Esophagus muscularis mucosa (tissue), 3 donors: Measurements from ENCODE around the gene SNX19.

ENCODE experiments used
- CTCF ChIP-seq, 3 experiments: fragments of 200-600 bp in 2 of 3; fragments of 450-650 bp in 1 of 3; sonication (generic) in 2 of 3; IDR thresholded peaks; one replicate each; pipeline ENCODE4 v1.5.1; 2017 to 2019; ENCODE audit warnings: antibody characterized with exemption in 3 of 3, mild to moderate bottlenecking in 2 of 3, moderate library complexity in 1 of 3
- POLR2A ChIP-seq: fragments of 450-650 bp; IDR thresholded peaks from one replicate; pipeline ENCODE4 v1.6.1; 2017; ENCODE audit warnings: antibody characterized with exemption, moderate library complexity, mild to moderate bottlenecking, low read depth

GRCh38 chr11:130876100-130876499 lies 40.2 kb downstream of the SNX19 start:
- TF ChIP-seq CTCF (IDR thresholded peaks at IDR 0.05) (no peak), POLR2A (no peak)
